HuH-7 (cell line): ENCODE data around the gene NAA60.
"Not testable (repeated sequence)": the region's sequence is repeated elsewhere in the genome, so short reads cannot be mapped to it uniquely, and the experiment has no call there.

Experiments
- DNase-seq: peaks from one replicate; pipeline ENCODE4 v3.0.0; 2011; ENCODE audit warnings: low spot score

Gene NAA60

DNA sequence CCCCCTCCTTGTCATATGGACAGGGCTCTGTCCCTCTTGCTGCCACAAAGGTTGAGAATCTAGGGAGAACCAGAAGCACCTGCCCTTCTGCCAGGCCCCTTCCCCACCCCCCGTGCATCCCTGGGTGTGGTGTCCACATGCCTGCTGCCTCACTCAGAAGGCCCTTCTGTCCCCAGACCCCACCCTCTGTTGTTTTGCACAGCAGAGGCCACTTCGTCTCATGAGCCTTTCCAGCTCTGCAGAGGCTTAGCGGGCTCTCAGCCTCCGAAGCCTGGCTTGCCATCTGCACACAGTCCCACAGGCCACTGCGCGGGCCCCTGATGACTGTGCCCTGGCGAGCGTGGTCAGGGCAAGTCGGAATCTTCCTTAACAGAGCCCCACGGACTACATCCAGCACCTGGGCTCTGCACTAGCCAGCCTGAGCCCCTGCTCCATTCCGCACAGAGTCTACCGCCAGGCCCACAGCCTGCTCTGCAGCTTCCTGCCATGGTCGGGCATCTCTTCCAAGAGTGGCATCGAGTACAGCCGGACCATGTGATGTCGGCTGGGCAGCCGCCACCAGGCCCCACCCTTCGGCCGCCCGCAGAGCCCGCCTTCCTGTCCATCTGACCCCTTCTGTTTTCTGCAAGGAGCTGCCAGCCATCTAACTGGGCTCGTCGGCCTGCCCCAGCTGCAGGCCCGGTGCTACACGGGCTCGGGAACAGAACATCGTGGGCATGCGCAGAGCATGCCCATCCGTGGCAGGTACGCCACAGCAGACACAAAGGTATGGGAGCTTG lies 41.0 kb downstream of the NAA60 start:
- DNase-seq: no peak

DNA sequence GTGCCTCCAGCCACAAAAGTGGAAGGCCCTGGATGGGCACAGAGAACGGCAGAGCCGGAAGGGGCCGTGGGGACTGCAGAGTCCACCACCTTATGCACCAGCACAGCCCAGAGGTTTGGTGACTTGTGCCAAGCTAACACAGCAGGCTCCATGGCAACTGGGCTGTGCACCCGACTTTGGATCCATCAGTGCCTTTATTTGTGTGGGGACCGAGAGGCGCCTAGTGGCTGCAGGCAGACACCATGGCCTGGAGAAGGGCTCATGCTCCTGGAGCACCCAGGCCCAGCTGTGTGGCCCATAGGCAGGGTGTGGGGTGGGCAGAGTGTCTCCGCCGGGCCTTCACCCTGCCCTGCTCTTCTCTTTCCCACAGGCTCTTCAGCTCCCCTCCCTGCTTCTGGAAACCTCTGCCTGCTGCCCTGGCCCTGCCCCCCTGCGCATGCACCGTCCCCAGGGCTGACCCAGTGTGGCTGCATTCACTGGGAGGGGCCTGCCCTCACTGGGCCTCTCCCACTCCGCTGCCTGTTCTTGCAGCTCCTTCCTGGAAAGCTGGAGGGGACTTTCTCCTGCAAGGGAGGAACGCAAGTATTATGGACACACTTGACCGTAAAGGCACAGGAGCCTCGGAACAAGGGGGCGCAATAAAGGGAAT lies 41.7 kb downstream of the NAA60 start:
- no peak for DNase-seq

DNA sequence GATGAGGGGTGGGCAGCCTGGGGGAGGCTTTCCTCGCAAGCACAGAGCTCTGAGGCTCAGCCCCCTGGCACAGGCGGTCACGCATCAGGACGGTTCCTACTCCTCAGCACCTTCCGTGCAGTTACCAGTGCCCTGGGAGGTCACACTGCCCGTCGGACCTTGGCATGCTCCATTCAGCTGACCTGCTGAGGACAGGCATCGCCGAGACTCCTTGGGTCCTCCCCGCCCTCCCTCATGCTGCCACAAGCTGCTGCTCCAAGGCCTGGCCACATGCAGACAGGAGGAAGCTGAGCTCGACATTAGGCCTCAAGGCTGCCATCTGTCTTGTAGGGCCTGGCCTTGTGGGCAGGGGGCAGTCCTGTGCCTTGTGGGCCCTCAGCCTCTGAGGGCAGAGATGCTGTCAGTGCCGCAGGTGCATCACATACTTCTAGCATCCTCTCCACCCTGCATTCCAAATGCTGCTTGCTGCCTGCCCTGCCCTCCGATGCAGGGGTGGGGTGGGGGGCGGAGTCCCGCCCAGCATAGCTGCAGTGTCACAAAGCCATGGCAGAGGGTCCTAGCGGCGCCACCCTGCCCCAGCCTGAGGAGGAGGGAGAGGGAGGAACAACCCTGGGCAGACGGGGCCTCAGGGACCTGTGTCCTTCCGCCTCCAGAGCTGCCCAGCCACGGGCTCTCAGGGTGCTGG lies 42.5 kb downstream of the NAA60 start:
- DNase-seq: no peak

DNA sequence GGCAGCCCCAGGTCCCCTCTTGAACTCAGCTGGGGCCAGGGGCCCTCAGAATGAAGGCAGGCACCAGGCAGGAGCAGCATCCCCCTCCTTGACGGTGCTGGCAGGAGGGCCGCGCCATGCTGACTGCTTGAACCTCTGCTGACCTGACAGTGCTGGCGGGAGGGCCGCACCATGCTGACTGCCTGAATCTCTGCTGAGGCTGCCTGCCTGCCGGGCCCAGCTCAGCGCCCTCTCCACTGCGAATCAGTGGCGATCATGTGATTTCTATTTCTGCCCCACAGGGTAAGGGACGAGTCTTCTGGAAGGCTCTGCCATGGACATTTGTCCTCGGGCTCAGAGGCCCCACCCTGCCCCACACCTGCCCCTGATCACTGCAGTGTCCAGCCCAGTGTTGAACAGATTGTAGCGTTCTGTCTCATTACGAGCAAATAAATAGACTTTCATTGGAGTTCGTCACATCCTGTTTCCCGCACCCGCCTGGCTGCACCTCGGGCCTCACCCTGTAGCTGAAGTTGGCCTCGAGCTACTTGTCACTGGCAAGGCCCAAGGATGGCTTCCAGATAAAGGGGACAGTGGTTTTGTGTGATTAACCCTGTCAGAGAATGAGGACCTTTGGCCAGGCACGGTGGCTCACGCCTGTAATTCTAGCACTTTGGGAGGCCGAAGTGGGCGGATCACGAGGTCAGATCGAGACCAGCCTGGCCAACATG lies 43.2 kb downstream of the NAA60 start:
- DNase-seq: no peak

DNA sequence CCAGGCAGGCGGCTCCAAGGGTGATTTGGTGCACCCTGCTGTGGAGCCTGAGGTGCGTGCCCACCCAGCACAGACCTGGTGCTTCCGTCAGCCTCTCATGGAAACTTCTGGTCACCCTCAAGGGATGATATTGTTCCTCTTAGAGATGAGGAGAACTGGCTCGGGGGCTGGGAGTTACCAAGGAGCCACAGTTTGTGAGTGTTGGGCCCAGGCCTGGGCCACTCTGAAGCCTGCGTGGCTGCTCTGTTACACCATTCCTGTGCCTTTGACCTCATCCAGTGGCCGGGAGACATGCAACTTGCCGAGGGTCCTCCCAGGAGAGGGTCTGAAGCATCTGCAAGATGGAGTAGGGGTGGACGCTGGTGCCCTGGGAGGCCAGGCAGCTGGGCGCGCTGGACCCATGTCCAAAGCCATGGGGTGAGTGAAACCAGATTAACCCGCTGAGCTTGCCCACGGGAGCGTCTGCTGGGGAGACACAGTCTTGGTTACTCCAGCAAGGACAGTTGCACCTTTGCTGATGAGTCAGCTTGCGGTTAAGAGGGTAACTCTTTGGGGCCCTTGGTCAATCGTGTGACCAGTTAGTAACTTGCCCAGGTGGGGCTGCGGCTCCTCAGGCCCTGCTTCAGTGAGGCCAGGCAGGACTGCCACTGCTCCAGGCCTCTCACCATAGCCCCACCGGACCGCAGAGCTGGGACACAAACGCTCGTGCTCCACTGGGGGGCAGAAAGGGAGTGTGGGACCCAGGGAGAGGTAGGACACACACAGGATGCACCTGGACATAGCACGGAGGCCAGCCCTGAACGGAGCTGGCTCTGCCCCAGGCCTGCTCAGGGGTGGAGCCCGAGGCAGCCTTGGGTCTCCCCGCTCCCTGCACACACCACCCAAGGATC lies 44.3 kb downstream of the NAA60 start:
- DNase-seq: no peak

DNA sequence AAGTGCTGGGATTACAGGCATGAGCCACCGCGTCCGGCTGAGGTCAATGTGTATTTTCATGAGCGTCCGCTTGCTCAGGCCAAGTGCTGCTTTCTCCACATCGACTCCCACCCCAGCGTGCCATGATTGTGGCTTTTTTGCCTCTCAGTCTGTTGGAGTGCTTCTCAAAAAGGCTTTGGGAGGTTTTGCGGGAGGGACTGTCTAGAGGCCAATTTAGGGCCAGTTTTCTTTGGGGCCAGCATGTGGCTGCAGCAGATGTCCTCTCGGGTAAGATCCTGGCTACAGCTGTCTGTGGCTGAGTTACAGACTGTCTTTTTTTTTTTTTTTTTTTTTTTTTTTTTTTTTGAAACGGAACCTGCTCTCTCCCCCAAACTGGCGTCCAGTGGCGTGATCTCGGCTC lies 45.3 kb downstream of the NAA60 start:
- no peak for DNase-seq

DNA sequence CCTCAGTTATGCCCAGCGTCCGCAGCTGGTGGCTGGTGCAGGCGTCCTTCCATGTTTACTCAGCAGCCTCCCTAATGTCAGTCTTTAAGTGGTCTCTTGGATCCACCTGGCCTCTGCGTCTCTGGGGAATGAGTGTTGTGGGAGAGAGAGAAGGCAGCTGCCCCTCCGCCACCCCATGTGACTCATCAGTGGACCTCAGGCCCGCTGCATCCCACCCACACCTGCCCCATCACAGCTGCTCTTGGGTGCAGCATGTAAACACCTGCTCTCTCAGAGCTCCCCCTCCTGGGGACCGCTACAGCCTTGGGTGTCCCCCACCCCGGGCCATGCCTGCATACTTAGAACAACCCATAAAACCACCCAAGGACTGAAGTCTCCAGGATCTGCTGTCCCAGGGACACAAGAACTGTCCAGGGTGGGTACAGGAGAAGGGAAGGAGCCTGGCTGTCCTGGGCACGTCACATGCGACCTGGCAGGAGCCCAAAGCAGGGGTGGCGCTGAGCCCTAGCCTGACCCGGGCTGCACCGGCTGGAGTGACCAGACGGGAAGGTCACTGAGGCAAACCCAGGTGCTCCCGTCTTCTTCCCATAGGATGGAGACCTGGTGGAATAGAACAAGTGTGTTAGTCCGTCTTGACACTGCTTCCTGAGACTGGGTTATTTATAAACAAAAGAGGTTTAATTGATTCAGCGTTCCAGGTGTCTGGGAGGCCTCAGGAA lies 47.6 kb downstream of the NAA60 start:
- no peak for DNase-seq

DNA sequence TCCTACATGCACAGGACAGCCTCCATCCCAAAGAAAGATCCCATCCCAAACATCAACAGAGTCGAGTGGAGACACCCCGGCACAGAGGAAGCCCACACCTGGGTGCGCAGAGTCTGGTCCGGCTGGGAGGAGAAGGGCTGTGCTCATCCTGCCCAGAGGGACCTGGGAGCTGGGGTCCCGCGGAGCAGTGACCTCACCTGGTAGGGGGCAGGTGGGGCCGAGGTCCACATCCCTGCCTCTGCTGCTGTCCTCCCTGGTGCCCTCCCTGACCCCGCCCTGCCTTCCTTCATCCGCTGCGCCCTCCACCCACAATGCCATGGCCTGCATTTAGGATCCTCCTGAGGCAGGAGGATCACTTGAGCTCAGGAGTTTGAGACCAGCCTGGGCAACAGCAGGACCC lies 48.9 kb downstream of the NAA60 start:
- DNase-seq: no peak

DNA sequence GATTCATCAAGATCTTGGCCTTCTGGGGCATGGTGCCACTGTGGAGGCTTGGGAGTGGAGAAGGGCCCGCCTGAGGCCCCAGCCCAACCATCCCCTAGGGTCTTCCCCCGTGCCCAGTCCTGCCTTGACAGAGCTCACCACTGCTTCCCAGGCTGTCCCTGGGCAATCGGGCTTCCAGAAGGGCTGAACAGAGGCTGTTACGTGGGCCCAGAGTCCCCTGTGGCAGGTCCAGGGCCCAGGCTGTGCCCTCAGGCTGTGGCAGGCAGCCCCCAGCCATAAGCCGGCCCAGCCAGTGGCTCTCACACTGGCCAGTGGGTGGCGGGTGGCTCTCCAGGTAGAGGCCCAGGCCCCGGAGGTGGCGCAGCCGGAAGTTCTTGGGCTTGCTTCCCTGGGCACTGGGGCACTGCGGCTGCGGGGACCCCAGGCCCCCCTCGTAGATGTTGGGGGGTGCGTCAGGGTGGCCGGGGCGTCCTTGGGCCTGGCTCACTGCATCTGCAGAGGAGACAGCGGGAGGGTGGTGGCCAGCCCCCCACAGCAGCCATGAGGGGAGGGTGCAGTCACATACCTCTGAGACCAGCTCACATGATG lies 51.0 kb downstream of the NAA60 start:
- no peak for DNase-seq

DNA sequence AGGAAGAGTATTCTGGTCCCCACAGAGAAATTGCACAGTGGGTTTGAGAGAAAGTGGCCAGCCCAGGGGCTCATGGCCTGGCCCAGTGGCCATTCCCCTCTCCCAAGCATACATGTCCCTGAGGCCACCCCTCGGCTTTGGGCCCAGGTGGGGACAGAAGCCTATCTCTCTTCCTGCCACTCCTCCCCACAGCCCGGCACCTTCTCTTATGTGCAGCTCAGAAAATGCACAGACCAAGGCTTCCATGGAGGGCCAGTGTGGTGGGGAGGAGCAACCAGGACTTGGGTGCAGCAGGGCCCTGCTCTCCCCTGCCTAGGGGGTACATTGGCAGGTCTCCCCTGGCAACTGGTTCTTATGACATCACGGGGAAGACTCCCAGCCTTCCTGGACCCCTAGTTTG lies 51.7 kb downstream of the NAA60 start, which contains the start of gene C16orf90:
TSS of gene C16orf90 (minus strand) at position 314 of the 400 bp plus-strand sequence. CDS start at position 246, 68 bp downstream.
- DNase-seq: no peak

DNA sequence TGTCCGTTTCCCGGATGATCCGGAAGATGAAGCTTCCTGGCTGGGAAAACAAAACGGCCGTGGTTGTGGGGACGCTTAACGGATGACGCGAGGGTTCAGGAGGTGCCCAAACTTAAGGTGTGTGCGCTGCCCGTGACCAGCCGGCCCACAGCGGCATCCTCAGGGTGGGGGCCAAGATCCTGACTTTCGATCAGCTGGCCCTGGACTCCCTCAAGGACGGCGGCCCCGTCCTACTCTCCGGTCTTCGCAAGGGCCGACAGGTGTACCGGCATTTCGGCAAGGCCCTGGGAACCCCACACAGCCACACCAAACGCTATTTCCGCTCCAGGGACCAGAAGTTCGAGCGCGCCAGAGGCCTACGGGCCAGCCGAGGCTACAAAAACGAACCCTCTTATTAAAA lies 52.9 kb downstream of the NAA60 start:
- no peak for DNase-seq

DNA sequence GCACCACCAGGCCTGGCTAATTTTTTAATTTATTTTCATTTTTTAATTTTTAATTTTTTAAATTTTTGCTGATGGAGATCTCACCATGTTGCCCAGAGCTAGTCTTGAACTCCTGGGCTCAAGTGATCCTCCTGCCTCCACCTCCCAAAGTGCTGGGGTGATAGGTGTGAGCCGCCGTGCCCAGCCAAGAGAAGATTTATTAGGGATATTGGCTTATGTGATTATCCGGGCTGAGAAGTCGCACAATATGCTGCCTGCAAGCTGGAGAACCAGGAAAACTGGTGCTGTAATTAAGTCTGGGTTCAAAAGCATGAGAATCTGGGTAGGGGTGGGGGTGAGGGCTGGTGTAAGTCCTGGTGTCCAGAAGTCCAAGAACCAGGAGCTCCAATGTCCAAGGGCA lies 54.3 kb downstream of the NAA60 start:
- no peak for DNase-seq

DNA sequence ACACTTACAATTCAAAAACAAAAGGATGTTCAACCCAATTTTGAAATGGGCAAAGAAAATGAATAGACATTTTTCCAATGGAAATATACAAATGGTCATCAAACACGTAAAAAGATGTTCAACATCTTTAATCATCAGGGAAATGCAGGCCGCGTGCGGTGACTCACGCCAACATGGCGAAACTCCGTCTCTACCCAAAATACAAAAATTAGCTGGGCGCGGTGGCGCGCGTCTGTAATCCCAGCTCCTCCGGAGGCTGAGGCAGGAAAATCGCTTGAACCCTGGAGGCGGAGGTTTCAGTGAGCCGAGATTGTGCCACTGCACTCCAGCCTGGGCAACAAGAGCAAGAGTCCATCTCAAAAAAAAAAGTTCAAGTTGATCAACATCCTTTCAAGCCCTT lies 55.5 kb downstream of the NAA60 start:
- no peak for DNase-seq

DNA sequence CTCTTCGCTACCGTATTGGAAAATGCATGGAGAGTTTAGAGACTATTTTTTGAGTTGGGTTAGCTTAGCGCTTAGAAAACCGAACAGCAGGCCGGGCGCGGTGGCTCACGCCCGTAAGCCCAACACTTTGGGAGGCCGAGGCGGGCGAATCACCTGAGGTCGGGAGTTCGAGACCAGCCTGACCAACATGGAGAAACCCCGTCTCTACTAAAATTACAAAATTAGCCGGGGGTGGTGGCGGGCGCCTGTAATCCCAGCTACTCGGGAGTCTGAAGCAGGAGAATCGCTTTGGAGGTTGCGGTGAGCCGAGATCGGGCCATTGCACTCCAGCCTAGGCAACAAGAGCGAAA lies 57.9 kb downstream of the NAA60 start:
- DNase-seq: not testable (repeated sequence)

DNA sequence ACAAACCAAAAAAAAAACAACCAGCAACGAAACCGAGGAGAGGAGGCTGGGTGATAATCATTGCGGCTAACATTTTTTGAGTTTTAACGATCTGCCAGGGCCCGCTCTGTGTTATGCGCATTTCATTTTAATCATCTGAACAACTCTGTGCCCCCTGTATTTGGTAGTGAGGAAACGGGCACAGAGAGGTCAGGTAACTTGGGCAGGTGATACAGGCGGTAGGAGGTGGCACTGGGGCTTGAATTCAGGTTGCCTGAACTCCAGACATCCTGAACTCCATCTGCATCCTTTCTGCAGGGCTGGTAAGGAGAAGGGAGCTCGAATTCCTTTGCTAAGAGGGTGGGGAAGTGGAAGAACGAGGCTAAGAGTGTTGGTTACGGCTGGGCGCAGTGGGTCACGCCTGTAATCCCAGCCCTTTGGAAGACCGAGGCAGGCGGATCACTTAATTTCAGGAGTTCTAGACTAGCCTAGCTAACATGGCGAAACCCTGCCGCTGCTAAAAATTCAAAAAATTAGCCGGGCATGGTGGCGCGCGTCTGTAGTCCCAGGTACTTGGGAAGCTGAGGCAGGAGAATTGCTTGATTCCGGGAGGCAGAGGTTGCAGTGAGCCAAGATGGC lies 58.4 kb downstream of the NAA60 start:
- DNase-seq: no peak

DNA sequence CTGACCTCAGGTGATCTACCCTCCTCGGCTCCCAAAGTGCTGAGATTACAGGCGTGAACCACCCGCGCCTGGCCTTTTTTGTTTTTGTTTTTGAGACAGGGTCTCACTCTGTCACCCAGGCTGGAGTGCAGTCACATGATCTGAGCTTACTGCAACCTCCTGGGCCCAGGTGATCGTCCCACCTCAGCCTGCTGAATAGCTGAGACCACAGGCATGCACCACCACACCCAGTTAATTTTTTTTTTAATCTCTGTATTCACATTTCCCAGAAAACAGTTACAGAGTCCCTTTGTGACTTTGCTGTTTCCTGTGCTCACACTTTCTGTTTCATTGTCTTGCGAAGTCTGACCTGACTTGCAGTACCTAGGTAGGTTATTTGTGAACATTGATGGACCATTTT lies 60.0 kb downstream of the NAA60 start:
- DNase-seq: no peak

DNA sequence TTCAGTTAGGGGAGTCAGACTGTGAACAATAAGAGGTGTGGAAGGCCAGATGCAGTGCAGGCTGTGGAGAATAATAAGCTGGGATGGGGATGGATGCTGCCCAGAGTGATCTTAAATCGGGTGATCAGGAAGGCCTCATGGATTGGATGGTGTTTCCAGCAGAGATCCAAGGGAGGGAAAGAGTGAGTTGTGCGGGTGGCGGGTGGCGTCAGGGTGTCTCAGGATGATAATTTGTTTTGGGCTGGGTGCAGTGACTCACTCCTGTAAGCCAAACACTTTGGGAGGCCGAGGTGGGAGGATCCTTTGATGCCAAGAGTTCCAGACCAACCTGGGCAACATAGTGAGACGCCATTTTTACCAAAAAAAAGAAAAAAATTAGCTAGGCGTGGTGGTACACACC lies 65.3 kb downstream of the NAA60 start:
- DNase-seq: no peak

DNA sequence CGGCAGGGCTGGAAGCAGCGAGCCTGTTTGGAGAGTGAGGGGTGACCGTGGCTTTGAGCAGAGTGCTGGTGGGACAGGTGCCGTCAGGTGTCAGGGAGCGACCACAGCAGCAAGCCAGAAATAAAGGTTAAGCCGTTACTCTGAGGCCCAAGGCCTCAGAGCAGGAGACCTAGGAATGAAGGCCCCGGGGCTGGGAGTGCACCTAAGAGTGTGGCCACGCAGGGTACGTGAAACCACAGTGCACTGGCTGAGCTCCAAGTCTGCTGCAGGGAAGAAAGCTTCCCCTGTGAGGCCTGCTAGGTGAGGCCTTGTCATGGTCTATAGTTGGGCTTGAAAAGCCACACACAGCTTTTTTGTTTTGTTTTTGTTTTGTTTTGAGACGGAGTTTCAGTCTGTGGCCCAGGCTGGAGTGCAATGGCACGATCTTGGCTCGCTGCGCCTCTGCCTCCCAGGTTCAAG lies 66.0 kb downstream of the NAA60 start:
- DNase-seq: no peak

DNA sequence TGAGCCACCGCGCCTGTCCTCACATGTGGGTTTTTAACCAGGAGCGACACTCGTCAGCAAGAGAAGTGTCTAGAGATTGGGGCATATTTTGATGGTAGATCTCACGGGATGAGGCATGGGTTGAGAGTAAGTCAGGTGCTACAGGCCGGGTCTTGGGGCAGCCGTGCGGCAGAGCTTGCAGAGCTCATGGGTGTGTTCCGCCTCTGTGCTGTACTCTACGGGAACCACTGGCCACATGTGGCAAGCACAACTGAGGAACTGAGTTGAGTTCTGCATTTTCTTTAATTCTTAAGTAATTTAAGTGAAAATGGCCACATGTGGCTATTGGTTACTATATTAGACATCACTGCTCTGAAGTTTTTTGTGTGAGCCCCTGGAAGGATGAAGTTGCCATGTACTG lies 66.9 kb downstream of the NAA60 start:
- no peak for DNase-seq
